ENCODE results near the gene BANF1.

GRCh38 chr11:66032957-66033735 lies 30.8 kb downstream of the BANF1 start:
- TF ChIP-seq, protein P1, sequence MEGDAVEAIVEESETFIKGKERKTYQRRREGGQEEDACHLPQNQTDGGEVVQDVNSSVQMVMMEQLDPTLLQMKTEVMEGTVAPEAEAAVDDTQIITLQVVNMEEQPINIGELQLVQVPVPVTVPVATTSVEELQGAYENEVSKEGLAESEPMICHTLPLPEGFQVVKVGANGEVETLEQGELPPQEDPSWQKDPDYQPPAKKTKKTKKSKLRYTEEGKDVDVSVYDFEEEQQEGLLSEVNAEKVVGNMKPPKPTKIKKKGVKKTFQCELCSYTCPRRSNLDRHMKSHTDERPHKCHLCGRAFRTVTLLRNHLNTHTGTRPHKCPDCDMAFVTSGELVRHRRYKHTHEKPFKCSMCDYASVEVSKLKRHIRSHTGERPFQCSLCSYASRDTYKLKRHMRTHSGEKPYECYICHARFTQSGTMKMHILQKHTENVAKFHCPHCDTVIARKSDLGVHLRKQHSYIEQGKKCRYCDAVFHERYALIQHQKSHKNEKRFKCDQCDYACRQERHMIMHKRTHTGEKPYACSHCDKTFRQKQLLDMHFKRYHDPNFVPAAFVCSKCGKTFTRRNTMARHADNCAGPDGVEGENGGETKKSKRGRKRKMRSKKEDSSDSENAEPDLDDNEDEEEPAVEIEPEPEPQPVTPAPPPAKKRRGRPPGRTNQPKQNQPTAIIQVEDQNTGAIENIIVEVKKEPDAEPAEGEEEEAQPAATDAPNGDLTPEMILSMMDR (IDR thresholded peaks at IDR 0.05), result no peak
- no peak for TF ChIP-seq POLR2A (IDR thresholded peaks at IDR 0.05)
